HG03045 (cell line): Measurements from ENCODE around the gene GALNS.
"Not testable (repeated sequence)": the region's sequence is repeated elsewhere in the genome, so short reads cannot be mapped to it uniquely, and the experiment has no call there.

Experiments used
- ATAC-seq: cut with Tn5 transposase; IDR thresholded peaks from one replicate; pipeline ENCODE4 v1.9.1; 2021; ENCODE audit warnings: mild to moderate bottlenecking, moderate library complexity; ENCODE audit not compliant: unreplicated experiment

The GALNS gene

GRCh38 chr16:88807142-88807625 is 49.6 kb downstream of the GALNS start:
- ATAC-seq: no peak

GRCh38 chr16:88806491-88807111 is 50.1 kb downstream of the GALNS start:
- no peak for ATAC-seq

DNA sequence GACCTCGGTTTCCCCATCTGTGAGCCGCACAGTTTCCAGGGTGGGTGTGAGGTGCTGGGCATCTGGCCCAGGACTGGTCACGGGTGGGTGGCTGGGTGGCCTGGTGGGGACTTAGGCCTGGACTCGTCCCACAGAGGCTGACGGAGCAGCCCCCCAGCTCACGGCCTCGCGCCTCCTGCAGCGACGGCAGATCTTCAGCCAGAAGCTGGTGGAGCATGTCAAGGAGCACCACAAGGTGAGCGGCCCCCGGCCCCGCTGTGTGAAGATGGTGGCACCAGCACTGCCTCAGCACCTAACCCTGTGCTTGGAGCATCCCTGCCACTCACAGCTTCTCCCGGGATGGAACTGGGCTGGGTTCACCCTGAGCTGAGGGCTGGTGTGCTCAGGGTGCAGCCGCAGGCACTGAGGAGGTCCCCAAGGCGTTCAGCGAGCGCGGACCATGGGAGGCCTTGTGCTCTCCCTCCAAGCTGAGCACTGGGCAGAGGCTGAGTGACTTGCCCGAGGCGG is 50.8 kb downstream of the GALNS start:
- no peak for ATAC-seq

GRCh38 chr16:88805340-88805715 is 51.4 kb downstream of the GALNS start:
- no peak for ATAC-seq

DNA sequence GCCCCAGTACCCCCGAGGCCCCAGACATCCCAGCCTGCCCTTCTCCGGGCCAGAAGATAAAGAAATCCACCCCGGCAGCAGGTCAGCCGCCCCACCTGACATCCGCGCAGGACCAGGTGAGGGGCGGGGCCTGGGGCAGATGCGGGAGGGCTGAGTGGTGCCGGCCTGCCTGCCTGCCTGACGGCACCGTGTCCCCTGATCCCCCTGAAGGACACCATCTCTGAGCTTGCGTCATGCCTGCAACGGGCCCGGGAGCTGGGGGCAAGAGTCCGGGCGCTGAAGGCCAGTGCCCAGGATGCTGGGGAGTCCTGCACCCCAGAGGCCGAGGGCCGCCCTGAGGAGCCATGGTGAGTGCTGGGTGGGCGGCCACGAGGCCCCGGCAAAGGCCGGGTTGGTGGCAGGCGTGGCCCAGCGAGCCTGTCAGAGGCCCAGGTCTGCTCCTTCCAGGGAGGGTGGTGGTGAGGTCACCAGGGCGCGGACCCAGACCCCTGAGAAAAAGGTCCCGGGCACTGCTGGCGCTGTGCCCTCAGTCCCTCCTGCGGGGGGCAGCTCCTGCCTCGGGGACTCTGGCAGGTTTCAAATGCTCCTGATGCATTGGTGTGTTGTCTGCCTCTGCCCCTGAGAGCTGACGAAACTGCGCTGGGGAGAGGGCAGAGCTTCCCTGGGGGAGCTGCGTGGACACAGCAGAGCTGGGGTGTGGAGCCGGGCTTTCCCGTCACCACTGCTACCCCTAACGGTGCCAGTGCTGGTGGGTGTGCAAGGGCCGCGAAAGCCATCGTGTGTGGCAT is 52.0 kb downstream of the GALNS start:
- no peak for ATAC-seq

DNA sequence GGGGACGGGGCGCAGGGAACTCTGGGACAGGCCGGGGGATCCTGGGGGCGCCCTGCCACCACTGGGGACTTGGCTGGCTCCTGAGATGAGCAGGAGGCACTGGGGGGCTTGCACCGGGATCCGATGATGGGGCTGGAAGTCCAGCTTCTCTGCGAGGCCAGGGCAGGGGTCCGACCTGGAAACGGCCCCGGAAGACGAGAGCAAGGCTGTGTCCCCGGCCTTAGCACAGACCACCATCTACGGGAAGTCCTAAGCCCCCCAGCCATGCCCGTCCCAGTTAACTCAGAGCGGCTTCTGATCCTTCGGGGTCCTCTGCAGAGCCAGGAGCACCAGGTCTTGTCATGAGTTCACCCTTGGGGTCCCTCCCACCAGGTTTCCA is 52.6 kb downstream of the GALNS start:
- ATAC-seq: no peak

DNA sequence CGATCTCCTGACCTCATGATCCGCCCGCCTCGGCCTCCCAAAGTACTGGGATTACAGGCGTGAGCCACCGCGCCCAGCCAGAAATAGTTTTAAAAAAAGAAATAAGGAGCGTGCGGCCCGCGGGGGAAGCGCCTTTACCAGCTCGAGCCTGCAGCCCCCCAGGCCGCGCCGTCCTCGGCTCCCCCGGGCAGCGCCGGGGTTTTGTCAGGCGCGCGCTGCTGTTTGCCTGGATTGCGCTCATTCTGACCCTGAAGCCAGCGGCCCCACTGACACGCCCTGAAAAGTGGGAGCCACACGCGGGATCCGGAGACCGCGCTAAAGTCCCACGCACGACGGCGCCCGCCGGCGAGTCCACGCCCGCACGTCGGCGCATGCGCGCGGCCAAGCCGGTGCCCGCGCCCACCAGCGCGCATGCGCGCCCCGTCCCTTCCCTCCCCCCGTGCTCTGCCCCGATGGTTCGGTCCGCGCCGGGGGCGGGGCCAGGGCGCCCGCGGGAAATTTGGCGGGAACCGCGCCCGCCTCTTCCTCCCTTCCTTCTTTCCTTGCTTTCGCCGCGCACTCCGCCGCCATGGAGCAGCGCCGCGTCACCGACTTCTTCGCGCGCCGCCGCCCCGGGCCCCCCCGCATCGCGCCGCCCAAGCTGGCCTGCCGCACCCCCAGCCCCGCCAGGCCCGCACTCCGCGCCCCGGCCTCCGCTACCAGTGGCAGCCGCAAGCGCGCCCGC is 53.3 kb downstream of the GALNS start, which contains the start of gene CDT1:
Gene CDT1 (plus strand): TSS at position 526 of the 724 bp plus-strand sequence. CDS start 43 bp downstream, at position 569.
- ATAC-seq: peak; percentile 51

- no peak for ATAC-seq
Observed at GRCh38 chr16:88800277-88800592, 56.5 kb downstream of the GALNS start.

GRCh38 chr16:88799569-88800276 is 57.0 kb downstream of the GALNS start:
- no peak for ATAC-seq

DNA sequence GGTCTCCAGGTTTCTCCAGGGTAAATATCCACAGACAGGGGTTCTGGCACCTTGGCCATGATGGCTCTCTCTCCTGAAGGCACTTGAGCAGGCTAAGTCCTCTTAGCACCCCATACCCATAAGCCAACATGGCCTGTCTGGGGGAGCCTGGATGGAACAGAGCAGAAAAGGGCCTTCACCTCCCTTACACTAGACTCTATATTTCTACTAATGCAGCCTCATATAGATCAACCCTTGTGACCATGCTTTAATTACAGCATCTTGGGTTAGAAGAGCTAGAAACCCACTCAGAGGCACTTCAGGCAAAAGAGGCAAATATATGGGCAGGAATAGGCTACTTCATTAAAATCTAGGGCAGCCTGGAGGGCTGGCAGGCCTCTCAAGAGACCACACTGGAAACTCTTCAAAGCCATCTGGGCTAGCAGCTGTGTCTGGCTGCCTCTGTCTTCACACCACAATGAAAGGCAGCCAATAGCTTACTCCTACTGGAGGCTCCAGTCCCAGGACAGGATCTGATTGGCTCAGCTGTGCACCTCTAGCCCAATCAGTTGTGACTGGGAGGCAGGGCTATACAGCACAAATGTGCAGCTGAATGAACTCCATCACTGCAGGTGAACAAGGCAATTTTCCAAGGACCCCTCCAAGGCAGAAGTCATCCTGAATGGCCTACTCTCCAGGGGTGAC is 57.8 kb downstream of the GALNS start:
- ATAC-seq: no peak

DNA sequence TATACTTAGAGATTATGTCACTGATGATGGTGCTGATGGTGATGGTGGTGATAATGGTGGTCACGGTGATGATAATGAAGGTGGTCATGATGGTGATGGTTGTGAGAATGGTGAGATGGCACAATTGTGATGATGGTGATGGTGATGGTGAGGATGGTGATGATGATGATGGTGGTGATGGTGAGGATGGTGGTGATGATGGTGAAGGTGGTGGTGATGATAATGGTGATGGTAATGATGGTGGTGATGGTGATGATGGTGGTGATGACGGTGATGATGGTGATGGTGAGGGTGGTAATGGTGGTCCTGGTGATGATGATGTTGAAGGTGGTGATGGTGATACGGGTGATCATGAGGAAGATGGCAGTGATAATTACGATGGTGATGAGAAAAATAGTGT is 58.7 kb downstream of the GALNS start:
- ATAC-seq: no peak

DNA sequence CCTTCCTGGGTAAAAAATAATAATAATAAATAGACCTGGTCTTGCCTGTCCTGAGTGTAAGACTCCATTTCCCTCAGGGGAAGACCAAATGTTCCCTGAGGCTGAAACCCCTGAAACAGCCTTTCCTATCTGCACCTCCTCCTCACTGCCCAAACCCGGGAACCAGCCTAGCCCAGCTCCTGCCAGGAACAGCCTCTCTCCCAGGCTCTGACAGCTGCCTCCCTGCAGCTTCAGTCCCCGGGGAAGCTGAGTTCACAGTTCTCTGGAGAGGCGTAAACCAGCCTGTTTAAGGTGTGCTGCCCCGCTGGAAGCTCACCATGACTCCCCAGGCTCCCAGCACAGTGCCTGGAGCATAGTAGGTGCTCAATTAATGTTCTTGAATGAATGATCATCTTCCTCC is 60.5 kb downstream of the GALNS start:
- no peak for ATAC-seq

- no peak for ATAC-seq
Observed at GRCh38 chr16:88793251-88793954, 63.3 kb downstream of the GALNS start.

- ATAC-seq: no peak
Observed at GRCh38 chr16:88792668-88793250, 64.0 kb downstream of the GALNS start.

DNA sequence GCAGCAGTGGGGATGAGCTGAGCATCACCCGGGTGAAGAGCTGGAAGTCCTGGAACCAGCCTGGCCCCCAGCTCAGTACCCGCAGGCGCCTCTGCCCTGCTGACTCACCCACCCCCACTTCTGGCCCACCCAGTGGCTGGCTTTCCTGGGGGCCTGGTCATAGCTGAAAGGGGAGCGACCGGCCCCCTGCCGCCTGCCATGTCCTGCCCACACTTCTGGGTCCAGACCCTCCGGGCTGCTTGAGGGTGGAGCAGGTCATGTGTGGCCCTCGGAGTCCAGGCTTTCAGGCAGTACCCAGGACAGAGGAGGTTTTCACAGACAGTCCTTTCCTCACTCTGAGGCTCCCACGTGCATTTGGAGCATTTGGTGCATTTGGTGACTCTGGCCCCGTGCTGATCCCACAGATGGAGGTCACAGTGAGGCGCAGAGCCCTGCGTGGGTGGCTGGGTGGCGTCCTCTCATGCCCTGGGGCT is 64.6 kb downstream of the GALNS start:
- ATAC-seq: no peak

DNA sequence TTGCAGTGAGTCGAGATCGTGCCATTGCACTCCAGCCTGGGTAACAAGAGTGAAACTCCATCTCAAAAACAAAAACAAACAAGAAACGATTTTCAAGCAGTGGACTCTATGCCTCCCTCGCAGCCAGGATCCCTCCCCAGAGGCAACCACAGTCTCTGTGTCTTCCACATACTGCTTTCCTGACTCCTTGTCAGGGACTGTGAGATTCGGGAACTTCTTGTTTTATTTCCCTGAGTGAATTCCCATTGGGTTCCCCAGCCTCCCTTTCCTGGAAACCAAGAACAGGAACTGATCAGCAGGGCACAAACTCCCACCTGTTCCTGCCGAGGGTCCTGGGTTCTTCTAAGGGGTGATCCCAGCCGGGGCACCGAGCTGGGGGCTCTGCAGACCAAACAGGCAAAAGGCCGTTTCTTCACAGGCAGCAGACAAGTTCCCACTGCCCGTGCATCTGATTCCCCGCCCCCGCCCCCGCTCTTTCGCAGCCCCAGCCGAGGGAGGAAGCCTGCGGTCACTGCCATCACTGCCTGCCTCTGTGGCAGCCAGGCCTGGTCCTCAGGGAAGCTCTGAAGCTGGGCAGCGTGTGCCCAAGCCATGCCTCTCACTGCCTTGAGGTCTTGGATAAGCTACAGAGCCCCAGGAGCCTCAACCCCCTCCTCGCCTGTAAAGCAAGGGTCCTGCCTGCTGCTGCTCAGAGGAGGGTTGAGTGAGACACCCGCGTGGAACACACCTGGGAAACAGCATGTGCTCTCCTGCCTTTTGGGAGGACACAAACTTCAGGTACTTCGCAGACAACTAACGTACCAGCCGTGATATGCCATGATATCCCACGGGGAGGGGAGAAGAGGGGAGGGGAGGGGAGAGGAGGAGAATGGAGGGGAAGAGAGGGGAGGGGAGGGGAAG is 66.2 kb downstream of the GALNS start:
- ATAC-seq: no peak

DNA sequence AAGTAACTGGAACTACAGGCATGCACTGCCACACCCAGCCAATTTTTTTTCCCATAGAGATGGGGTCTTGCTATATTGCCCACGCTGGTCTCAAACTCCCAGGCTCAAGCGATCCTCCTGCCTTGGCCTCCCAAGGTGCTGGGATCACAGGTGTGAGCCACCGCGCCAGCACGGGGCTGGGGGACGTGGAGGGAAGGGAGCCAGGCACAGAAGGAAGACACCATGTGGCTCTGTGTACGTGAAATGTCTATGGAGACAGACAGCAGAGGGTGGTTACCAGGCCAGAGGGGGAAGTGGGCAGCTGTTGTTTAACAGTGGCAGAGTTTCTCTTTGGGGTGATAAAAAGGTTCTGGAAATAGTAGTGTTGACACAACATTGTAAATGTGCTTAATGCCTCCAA is 67.2 kb downstream of the GALNS start:
- ATAC-seq: no peak

DNA sequence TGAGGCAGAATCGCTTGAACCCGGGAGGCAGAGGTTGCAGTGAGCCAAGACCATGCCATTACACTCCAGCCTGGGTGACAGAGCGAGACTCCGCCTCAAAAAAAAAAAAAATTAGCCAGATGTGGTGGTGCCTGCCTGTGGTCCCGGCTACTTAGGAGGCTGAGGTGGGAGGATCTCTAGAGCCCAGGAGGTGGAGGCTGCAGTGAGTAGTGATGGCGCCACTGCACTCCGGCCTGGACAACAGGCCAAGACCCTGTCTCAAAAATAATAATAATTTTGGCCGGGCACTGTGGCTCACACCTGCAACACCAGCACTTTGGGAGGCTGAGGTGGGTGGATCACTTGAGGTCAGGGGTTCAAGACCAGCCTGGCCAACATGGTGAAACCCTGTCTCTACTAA is 68.0 kb downstream of the GALNS start:
- not testable (repeated sequence) for ATAC-seq
